AG09319 (cell line): ENCODE measurements around the gene ARHGAP12.

Experiments
- DNase-seq: peaks from one replicate; pipeline ENCODE4 v3.0.0-alpha.2; 2010; ENCODE audit warnings: low read depth; ENCODE audit errors: extremely low read depth
- CTCF ChIP-seq: IDR thresholded peaks from 2 replicates; pipeline ENCODE4 v1.5.1; 2011; ENCODE audit warnings: low read depth, mild to moderate bottlenecking, inconsistent platforms, low read length, moderate library complexity

The ARHGAP12 gene

GRCh38 chr10:31921031-31921430 lies 7.6 kb downstream of the ARHGAP12 start:
- no peak for DNase-seq
- TF ChIP-seq CTCF: no peak

GRCh38 chr10:31920538-31920937 lies 8.1 kb downstream of the ARHGAP12 start:
- DNase-seq: no peak
- no peak for TF ChIP-seq CTCF

GRCh38 chr10:31918671-31919409 lies 9.8 kb downstream of the ARHGAP12 start:
- no peak for TF ChIP-seq CTCF
- DNase-seq: no peak

- TF ChIP-seq CTCF: no peak
- DNase-seq: no peak
These were observed 14.3 kb downstream of the ARHGAP12 start for GRCh38 chr10:31914370-31914769.

GRCh38 chr10:31912898-31913850 lies 15.5 kb downstream of the ARHGAP12 start:
- DNase-seq: no peak
- TF ChIP-seq CTCF: no peak

GRCh38 chr10:31912289-31912688 lies 16.3 kb downstream of the ARHGAP12 start:
- no peak for DNase-seq
- TF ChIP-seq CTCF: no peak

GRCh38 chr10:31910016-31910415 lies 18.6 kb downstream of the ARHGAP12 start:
- DNase-seq: no peak
- no peak for TF ChIP-seq CTCF
